GM19397 (cell line): Measurements from ENCODE around the gene CERT1.
"Not testable (repeated sequence)": the region's sequence is repeated elsewhere in the genome, so short reads cannot be mapped to it uniquely, and the experiment has no call there.

Experiments used
- ATAC-seq: cut with Tn5 transposase; IDR thresholded peaks from one replicate; pipeline ENCODE4 v1.9.1; 2021; ENCODE audit warnings: mild to moderate bottlenecking, moderate library complexity; ENCODE audit not compliant: unreplicated experiment

The CERT1 gene

DNA sequence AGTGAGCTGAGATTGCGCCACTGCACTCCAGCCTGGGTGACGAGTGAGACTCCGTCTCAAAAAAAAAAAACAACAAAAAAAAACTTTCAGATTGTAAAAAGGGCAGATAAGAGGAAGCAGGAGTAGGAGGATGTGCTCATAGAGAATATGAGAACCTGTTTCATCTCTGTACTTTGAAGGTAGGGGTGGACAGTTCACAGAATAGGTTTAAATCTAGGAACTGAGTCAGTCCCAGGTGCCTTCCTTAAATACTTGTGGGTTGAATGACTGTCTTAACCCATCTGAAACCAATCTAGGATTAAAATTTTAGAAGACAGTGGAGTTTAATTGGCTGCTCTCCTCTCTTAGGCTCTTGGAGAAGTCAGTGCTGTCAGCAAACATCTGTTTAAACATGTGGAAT, 12.6 kb upstream of the CERT1 start:
- ATAC-seq: peak; percentile 67

DNA sequence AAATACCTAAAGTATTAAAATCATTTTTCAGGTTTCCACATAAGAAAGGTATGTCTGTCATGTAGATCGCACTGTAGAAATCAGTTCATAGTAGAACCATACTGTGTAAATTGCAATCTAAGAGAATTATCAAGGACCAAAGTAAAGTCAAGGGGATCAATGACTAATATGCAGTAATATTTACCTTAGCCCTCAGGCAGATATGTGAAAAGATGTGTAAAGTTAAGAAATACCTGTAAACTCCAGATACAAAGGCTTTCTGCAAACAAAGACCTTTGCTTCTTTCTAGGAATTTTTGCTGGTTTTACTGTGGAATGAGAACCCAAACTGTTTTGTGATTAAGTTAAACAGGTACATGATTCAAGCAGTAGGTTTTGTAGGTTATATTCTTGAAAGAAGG, 11.8 kb upstream of the CERT1 start:
- no peak for ATAC-seq

DNA sequence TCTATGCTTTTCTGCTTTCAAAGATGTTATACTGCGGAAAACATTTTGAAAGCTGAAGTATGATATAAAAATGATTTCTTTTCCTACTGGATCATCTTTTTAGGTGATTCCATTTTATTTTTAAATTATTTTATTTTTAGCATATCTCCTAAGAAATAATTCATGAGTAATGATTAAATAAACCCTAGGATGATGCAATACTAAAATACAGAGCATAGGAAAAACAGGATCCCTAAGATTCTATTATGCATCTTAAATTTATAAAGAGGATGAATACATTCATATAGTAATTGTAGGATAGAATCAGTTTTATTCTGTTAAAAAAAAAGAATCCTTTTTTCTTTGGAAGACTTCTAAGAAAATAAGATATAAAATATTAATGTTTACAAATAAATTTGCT, 11.1 kb upstream of the CERT1 start:
- ATAC-seq: no peak

DNA sequence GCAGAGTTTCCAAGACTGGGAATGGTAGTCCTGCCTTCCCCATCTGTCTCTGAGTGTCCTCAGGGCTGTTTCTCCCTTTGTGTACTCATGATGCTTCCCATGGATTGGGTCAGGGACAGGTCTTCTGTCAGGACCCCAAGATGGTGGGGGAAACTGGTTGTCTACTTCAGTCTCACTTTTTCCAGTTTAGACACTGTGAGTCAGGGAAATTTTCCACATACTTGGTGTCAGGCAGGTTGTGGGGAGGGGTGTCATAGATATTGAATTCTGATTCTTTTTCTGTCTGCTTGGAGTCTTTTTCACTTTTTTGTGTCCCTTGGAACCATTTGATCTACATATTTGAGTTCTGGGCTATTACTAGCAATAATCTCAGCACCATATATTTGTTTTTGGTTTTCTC, 10.6 kb upstream of the CERT1 start:
- no peak for ATAC-seq

DNA sequence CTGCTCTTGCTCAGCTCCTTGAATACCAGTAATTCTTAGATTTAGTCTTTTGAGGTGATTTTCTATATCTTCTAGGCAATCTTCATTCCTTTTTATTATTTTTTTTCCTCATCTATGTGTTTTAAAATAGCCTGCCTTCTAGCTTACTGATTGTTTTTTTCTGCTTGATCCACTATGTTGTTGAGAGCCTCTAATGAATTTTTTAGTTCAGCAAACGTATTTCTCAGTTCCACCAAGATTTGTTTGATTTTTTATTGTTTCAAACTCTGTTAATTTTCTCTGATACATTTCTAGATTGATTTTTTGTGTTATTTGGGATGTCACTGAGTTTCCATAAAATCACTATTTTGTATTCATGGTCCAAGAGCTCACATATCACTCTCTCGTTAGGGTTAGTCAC, 9.8 kb upstream of the CERT1 start:
- ATAC-seq: no peak

DNA sequence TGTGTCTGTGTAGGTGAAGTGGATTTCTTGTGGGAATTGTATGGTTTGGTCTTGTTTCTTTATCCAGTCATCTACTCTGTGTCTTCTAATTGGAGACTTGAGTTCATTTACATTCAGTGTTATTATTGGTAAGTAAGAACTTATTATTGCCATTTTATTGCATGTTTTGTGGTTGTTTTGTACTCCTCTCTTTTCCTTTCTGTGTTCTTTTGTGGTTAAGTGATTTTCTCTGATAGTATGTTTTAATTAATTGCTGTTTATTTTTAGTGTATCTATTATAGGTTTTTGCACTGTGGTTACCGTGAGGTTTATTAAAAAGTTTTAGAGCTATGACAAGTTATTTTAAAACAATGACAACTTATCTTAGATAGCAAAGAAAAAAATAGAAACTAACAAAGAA, 8.3 kb upstream of the CERT1 start:
- ATAC-seq: no peak

DNA sequence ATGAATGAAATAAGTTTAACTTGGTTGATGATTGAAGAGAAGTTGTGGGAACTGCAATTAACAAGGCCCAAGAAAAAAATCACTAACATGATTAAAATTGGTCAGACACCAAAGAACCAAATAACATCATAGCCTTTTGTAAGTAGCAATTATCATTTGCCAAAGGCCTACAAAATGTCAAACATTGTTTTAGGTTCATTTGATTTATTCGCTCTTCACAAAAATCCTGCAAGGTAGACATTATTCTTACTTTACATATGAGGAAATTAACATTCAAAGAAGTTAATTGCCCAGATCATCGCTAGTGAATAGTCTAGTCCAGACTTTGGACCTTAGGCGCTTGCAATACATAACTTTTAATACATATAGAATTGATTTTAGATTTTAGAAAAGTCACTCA, 2.9 kb upstream of the CERT1 start:
- ATAC-seq: no peak

DNA sequence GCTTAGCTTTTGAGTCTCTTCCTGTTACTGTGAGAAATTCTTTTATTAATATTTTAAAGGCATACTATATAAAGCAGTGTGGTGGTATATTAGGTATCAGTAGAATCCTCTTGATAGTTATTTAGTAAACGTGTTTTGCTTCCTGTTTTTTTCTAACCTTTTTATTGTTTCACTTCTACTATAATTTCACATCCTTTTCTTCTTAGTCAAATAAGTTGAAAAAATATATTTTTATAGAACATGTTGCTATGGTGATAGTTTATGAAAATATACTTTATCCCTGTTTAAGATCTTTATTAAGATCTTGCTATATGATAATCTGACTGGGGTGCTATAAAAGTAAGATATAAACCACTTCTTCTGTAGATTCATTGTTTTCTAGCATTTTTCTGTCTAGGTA, 2.4 kb upstream of the CERT1 start:
- no peak for ATAC-seq

DNA sequence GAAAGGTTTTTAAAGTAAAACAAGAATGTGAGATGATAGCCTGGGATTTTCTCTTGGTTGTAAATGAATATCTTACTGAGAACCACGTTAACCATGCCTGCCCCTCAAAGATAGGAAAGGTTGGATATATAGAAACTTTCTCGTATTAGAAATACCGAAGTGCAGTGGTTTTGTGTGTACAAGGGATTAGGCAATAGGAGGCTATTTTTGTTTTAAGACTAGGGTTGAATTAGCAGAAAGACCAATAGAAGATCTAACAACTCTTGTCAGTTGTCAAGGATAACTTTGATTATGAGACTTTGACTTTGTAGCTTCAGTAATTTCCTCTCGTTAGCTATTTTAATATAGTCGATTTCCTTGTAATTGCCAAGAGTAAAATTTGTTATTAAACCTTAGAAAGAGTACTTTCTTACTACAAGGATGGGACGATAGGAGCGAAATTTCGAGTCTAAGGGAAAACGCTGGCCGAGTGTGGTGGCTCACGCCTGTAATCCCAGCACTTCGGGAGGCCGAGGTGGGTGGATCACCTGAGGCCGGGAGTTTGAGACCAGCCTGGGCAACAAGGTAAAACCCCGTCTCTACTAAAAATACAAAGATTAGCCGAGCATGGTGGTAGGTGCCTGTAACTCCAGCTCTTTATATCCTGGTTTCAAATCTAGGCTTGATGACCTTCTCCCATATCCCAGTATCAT, 1.1 kb upstream of the CERT1 start:
- ATAC-seq: no peak

DNA sequence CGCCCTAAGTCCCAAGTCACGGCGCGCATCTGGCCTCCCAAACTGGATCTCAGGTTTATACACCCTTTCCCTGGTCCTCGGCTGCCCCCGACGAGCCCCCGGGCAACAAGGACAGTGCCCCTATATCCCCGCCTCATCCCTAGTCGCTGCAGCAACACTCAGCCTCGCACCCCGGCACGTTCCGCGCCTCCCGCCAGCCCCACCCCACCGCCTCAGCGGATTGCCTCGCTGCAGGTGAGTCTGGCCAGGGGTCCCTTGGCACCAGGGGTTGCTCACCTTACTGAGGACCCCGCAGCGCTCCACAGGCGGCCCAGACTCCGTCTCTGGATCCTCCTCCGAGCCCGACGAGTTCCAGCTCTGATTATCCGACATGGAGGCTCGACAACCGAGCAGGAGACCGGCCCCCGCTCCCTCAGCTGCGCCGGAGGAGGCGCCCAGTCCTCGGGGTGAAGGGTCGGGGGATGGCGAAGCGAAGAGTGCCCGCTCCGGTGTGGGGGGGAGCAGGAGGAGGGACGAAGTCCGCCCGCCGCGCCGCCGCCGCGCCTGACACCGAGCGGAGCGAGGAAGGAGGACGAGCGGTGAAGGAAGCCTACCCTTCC, 494 bp downstream of the CERT1 start:
- ATAC-seq: peak; percentile 23

DNA sequence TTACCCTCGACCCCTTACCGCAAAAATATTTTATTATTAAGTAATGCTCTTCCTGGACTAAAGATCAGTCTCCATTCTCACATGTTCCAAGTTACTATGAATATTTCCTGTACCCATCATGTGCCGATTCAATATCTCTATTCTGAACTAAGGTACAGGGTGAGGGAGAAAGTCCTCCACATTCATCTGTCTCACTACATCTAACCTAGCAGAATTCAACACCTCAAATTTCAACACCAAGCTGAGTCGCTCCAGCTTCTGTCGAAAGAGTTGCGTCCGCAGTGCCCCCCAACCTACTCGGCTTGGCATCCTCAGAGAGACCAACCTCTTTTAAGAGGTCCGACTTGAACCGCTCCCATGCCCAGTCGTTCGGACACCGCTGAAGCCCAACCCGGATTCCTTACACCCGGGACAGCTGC, 1.0 kb downstream of the CERT1 start:
- no peak for ATAC-seq

DNA sequence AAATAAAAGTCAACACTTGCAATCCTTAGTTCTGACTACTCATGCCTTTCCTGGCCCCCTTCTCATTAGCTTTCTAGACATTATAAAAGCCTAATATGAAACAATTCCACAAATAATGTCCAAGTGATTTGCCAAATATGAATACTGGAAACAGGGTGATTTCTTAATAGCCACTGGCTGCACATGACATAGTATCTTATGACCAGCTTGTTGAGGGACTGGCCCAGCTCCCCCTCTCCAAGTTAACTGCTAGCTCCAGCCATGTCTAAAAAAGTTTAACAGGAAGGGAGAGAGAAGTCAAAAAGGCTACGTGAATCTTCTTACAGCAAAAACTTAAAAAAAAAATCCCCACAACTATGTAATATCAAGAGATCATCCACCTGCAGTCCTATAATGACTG, 1.5 kb downstream of the CERT1 start:
- ATAC-seq: no peak

DNA sequence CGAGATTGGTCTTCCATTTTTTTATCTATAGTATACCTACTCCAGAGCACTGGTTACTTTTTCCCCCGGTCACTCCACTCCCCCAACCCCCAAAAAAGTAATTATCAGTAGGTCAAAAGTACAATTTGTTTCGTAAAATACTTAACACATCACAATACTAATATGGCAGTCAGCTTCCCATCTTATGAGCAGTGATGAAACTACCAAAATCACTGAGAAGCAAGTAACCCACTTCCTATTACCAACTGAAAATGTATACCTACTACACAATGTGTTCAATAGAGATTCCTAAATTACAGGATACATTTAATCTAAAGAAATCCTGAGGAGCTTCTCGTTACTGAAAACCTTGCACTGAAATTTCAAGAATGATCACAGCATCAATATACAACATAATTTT, 1.9 kb downstream of the CERT1 start:
- no peak for ATAC-seq

DNA sequence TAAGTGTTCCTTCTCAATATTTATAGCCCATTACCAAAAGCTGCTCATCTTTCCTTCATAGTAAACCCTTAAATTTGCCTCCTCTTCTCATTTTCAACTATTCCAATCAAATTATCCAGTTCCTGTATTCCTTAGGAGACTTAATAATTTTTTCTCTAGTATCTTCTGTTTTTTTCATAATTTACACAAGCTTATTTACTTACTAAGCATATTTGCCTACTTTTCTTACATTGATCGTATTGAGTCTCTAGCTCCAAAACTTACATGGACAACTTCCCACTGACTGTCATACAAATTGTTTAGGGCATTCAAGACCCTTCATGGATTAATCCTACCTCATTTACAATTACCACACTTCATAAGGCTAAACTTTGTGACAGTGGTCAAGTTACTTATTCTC, 3.6 kb downstream of the CERT1 start:
- no peak for ATAC-seq

DNA sequence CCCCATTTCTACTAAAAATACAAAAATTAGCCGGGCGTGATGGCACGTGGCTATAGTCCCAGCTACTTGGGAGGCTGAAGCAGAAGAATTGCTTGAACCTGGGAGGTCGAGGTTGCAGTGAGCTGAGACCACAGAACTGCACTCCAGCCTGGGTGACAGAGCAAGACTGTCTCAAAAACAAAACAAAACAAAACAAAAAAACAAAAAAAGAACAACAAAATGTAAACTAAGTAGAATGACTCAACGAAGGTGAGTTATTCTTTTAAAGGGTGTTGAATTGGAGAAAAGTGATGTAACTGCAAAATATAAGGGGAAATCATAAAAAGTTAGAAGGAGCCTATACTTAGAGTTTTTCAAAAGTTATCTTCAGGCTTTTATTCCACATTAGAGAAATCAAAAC, 6.3 kb downstream of the CERT1 start:
- not testable (repeated sequence) for ATAC-seq

DNA sequence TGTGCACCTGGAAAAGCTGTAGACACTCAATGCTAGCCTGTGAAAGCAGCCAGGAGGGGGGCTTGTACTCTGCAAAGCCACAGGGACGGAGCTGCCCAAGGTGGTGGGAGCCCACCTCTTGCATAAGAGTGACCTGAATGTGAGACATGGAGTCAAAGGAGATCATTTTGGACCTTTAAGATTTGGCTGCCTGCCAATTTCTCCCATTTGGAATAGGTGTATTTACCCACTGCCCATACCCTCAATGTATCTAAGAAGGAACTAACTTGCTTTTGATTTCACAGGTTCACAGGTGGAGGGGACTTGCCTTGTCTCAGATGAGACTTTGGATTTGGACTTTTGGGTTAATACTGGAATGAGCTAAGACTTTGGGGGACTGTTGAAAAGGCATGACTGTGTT, 12.6 kb downstream of the CERT1 start:
- not testable (repeated sequence) for ATAC-seq

DNA sequence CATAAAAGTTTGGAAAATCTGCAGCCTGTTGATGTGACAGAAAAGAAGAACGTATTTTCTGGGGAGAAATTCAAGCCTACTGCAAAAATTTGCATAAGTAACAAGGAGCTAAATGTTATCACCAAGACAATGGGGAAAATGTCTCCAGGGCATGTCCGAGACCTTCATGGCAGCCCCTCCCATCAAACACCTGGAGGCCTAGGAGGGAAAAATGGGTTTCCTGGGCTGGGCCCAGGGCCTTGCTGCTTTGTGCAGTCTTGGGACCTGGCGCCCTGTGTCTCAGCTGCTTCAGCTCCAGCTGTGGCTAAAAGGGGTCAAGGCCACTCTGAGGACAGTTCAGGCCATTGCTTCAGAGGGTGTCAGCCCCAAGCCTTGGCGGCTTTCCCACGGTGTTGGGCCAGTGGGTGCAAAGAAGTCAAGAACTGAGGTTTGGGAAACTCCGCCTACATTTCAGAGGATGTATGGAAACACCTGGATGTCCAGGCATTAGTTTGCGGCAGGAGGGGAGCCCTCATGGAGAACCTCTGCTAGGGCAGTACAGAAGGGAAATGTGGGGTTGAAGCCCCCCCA, 13.1 kb downstream of the CERT1 start:
- no peak for ATAC-seq

DNA sequence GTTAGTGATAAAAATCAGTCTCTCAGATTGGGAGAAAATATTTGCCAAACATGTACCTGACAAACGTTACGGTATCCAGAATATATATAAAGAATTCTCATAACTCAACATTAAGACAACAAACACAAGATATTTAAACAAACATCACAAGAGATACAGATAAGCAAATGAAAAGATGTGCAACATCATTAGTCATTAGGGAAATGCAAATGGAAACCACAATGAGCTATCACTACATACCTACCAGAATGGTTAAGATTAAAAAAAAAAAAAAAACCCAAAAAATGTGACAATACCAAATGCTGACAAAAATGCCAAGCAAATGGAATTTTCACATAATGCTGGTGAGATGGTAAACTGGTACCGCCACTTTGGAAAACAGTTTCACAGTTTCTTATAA, 15.4 kb downstream of the CERT1 start:
- no peak for ATAC-seq

DNA sequence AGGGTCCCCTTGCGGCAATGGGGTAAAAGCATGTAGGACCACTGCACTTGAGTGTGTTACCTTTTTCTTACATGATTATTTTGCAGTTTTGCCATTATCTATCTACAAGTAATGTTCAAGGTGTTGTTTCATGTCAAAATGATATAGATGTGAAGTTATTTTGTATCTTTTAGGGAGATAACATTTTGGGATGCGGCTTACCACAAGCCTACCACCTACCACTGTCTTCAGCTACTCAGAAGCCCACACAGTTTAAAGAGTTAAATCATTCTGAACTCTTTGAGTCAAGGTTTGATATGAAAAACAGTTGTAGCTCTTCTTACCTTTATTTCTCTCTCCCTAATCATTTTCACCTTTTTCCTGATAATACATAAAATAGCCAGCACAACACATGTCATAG, 19.8 kb downstream of the CERT1 start:
- no peak for ATAC-seq

DNA sequence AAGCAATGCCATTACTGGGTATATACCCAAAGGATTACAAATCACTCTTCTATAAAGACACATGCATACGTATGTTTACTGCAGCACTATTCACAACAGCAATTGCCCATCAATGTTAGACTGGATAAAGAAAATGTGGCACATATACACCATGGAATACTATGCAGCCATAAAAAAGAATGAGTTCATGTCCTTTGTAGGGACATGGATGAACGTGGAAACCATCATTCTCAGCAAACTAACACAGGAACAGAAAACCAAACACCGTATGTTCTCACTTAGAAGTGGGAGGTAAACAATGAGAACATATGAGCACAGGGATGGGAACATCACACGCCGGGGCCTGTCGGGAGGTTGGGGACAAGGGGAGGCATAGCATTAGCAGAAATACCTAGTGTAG, 21.6 kb downstream of the CERT1 start:
- ATAC-seq: not testable (repeated sequence)

DNA sequence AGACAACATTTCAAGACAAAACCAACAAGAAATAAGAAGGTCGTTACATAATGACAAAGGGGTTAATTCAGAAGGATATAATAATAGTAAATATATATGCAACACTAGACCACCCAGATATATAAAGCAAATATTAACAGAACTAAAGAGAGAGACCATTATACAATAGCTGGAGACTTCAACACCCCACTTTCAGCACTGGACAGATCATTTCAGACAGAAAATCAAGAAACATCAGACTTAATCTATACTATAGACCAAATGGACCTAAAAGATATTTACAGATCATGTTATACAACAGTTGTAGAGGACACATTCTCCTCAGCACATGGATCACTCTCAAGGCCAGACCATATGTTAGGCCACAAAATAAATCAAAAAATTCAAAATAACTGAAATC, 26.8 kb downstream of the CERT1 start:
- no peak for ATAC-seq

DNA sequence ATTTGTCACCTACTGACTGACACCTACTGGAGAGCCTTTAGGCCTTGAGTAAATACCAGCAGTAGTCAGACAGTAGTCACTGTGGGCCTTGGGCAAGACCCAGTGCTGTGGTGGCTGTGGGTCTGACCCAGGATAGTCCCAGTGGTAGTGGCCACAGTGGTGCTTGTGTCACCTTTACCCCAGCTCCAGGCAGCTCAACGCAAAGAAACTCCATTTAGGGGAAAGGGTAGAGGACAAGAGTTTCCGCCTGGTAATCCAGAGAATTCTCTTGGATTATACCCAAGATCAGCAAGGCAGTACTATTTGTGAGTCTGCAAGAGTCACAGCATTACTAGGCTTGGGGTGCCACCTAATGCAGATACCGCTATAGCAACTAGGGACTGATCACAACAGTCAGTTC, 28.9 kb downstream of the CERT1 start:
- no peak for ATAC-seq

DNA sequence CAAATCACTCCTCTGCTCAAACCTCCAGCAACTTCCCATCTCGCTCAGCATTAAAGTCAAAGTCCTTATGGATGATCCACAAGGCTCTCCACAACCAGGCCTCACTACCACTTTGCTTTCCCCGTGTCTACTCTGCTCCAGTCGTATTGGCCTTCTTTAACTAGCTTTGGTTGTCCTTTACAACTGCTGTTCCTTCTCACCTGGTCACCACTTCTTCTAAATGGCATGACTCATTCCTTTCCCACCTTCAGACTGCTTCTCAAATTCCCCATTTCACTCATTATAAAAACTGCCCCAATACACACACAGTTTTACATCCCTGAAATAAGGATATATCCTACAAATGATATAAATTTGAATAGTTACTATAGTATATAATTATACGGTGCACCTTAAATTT, 30.4 kb downstream of the CERT1 start:
- no peak for ATAC-seq
